ENCODE results near the gene BATF3. TPM values are rescaled to one million over a fixed set of nuclear protein-coding genes. Genes with fewer than 3 reads are reported as not detected.
A peak's percentile ranks its signal among the peaks of the same experiment; 100 is the strongest.
"Not testable (repeated sequence)": the region's sequence is repeated elsewhere in the genome, so short reads cannot be mapped to it uniquely, and the experiment has no call there.

BATF3 gene, protein sequence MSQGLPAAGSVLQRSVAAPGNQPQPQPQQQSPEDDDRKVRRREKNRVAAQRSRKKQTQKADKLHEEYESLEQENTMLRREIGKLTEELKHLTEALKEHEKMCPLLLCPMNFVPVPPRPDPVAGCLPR
- 1.4 TPM for total RNA-seq

DNA sequence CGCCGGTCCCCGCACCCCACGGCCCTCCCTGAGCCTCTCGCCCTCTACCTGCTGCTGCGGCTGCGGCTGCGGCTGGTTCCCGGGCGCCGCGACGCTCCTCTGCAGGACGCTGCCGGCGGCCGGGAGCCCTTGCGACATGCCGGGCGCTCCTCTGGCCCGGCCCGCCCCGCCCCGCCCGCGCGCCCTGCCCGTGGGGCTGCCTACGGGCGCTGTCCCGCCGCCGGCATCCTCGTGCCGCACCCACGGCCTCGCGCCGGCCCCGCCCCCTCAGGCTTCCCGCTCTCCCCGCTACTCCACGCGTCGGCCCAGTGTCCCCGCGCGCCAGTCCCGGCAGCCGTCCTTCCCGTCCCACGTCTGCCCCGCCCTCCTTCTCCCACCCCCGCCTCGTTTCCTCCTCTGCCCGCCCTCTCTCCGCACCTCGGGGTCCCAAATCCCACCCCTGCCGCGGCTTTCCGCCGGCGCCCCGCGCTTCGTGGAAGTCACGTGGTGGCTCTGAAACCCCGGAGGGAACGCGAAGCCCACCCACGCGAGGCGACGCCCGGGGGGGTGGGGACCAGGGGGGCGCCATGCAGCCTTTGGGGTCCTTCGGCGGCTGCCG lies at the start of gene BATF3:
Gene BATF3 (minus strand): TSS at position 216 of the 598 bp plus-strand sequence. CDS start 78 bp downstream, at position 138.
- H3K4me1 ChIP-seq (ENCODE audit: insufficient read depth, low read length), result peaks cover 27% of the 10 kb centered on the region
- H3K9me3 ChIP-seq (ENCODE audit: low read depth, low read length), result no peaks in the 10 kb centered on the region
- peaks cover 35% of the 10 kb centered on the region for H3K27me3 ChIP-seq (ENCODE audit: insufficient read depth, low read length)
- peak within 1 kb of the TSS; percentile 38 for H3K4me3 ChIP-seq (ENCODE audit: low read length)

- Histone ChIP-seq H3K4me3 (ENCODE audit: low read length) (no peak overlapping the region), H3K9me3 (ENCODE audit: low read depth, low read length) (no peaks in the 10 kb centered on the region), H3K27me3 (ENCODE audit: insufficient read depth, low read length) (no peaks in the 10 kb centered on the region), H3K4me1 (ENCODE audit: insufficient read depth, low read length) (peaks cover 13% of the 10 kb centered on the region)
Measured at GRCh38 chr1:212746546-212746945, 46.9 kb upstream of the BATF3 start.

GRCh38 chr1:212745303-212745702 lies 45.7 kb upstream of the BATF3 start:
- Histone ChIP-seq H3K27me3 (ENCODE audit: insufficient read depth, low read length) (no peaks in the 10 kb centered on the region), H3K4me3 (ENCODE audit: low read length) (no peak overlapping the region), H3K9me3 (ENCODE audit: low read depth, low read length) (no peaks in the 10 kb centered on the region), H3K4me1 (ENCODE audit: insufficient read depth, low read length) (peaks cover 8% of the 10 kb centered on the region)

DNA sequence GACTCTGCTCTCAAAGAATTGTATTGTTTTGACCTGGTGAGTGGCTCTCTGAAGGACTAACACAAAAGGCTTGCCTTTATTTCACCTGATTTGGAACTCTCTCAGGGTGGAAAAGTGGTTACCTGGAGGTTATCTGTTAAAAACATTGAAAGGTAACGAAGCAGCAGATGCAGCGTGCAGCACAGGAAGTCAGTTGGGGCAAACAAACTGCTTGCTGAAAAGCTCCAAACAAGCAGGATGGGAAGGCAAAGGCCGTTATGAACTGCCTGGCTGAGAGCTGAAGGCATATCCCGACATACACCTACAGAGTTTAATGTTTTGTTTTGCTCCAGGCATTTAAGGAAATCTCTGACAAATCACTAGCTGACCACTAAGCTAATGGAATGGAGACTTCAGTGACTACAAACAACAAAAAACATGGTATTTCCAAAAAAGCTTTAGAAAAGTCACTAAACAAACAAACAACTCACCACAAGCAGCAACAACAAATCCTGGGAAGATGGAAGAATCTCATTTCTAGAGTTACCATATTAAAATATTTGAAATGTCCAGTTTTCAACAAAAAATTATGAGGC lies 44.3 kb upstream of the BATF3 start:
- no peak overlapping the region for H3K4me3 ChIP-seq (ENCODE audit: low read length)
- H3K4me1 ChIP-seq (ENCODE audit: insufficient read depth, low read length), result no peaks in the 10 kb centered on the region
- H3K27me3 ChIP-seq (ENCODE audit: insufficient read depth, low read length), result no peaks in the 10 kb centered on the region
- H3K9me3 ChIP-seq (ENCODE audit: low read depth, low read length), result no peaks in the 10 kb centered on the region

DNA sequence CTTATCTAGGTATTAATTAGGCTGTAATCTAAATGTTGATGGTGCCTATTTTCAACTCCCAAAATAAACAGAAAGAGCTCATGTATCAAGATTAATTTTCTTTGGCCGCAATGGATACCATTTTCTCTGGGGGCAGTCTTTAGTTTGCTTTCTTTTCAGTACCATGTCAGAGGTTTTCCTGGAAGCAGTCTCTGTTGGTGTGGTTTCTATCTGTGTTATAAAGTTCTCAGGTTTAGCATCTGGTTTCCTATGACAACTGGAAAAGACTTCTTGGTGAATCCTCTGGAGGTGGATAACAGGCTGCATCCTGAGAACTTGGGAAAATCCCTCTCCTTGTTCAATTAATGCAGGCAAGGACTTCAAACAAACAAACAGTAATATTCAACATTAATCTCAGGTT lies 38.7 kb upstream of the BATF3 start:
- no peaks in the 10 kb centered on the region for H3K4me1 ChIP-seq (ENCODE audit: insufficient read depth, low read length)
- H3K9me3 ChIP-seq (ENCODE audit: low read depth, low read length), result no peaks in the 10 kb centered on the region
- no peaks in the 10 kb centered on the region for H3K27me3 ChIP-seq (ENCODE audit: insufficient read depth, low read length)
- H3K4me3 ChIP-seq (ENCODE audit: low read length), result no peak overlapping the region

DNA sequence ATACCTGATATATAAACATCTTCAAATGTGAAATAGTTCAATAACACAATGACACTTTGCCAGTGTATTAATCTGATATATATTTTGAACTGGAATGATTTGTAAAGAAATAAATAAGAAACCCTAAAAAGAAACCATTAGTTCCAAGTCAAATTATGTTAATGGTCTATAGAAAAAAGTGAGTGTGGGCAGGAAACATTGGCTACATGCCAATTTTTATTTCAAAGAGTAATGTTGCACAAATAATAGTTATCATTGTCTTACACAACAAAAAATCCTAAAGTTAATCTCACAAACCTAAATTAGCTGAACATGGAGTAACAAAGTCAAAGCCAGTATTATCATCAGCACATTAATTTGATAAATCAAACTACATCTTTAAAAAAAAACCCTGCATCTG lies 37.9 kb upstream of the BATF3 start:
- H3K27me3 ChIP-seq (ENCODE audit: insufficient read depth, low read length), result no peaks in the 10 kb centered on the region
- H3K9me3 ChIP-seq (ENCODE audit: low read depth, low read length), result no peaks in the 10 kb centered on the region
- no peaks in the 10 kb centered on the region for H3K4me1 ChIP-seq (ENCODE audit: insufficient read depth, low read length)
- H3K4me3 ChIP-seq (ENCODE audit: low read length), result no peak overlapping the region

GRCh38 chr1:212733109-212733508 lies 33.5 kb upstream of the BATF3 start:
- Histone ChIP-seq H3K4me1 (ENCODE audit: insufficient read depth, low read length) (no peaks in the 10 kb centered on the region), H3K9me3 (ENCODE audit: low read depth, low read length) (no peaks in the 10 kb centered on the region), H3K27me3 (ENCODE audit: insufficient read depth, low read length) (no peaks in the 10 kb centered on the region), H3K4me3 (ENCODE audit: low read length) (no peak overlapping the region)

- no peaks in the 10 kb centered on the region for H3K9me3 ChIP-seq (ENCODE audit: low read depth, low read length)
- H3K4me3 ChIP-seq (ENCODE audit: low read length), result no peak overlapping the region
- no peaks in the 10 kb centered on the region for H3K4me1 ChIP-seq (ENCODE audit: insufficient read depth, low read length)
- no peaks in the 10 kb centered on the region for H3K27me3 ChIP-seq (ENCODE audit: insufficient read depth, low read length)
Measured at GRCh38 chr1:212731630-212732029, 32.0 kb upstream of the BATF3 start.

GRCh38 chr1:212728606-212729005 lies 29.0 kb upstream of the BATF3 start:
- Histone ChIP-seq H3K4me1 (ENCODE audit: insufficient read depth, low read length) (no peaks in the 10 kb centered on the region), H3K27me3 (ENCODE audit: insufficient read depth, low read length) (no peaks in the 10 kb centered on the region), H3K9me3 (ENCODE audit: low read depth, low read length) (no peaks in the 10 kb centered on the region), H3K4me3 (ENCODE audit: low read length) (no peak overlapping the region)

GRCh38 chr1:212727386-212728181 lies 27.9 kb upstream of the BATF3 start:
- H3K4me1 ChIP-seq (ENCODE audit: insufficient read depth, low read length), result no peaks in the 10 kb centered on the region

GRCh38 chr1:212724679-212725078 lies 25.0 kb upstream of the BATF3 start:
- peaks cover 10% of the 10 kb centered on the region for H3K4me1 ChIP-seq (ENCODE audit: insufficient read depth, low read length)
- not testable (repeated sequence) for H3K4me3 ChIP-seq (ENCODE audit: low read length); H3K9me3 ChIP-seq (ENCODE audit: low read depth, low read length); H3K27me3 ChIP-seq (ENCODE audit: insufficient read depth, low read length)

More at GRCh38 chr1:212727386-212728181, 27.9 kb upstream of the BATF3 start:
- Histone ChIP-seq H3K4me3 (ENCODE audit: low read length) (no peak overlapping the region), H3K27me3 (ENCODE audit: insufficient read depth, low read length) (no peaks in the 10 kb centered on the region), H3K9me3 (ENCODE audit: low read depth, low read length) (no peaks in the 10 kb centered on the region)

- H3K4me3 ChIP-seq (ENCODE audit: low read length), result no peak overlapping the region
- H3K9me3 ChIP-seq (ENCODE audit: low read depth, low read length), result no peaks in the 10 kb centered on the region
- peaks cover 8% of the 10 kb centered on the region for H3K27me3 ChIP-seq (ENCODE audit: insufficient read depth, low read length)
- peaks cover 10% of the 10 kb centered on the region for H3K4me1 ChIP-seq (ENCODE audit: insufficient read depth, low read length)
Measured at GRCh38 chr1:212722270-212722957, 22.8 kb upstream of the BATF3 start.

GRCh38 chr1:212721388-212722247 lies 22.0 kb upstream of the BATF3 start:
- Histone ChIP-seq H3K4me1 (ENCODE audit: insufficient read depth, low read length) (peaks cover 10% of the 10 kb centered on the region), H3K27me3 (ENCODE audit: insufficient read depth, low read length) (peaks cover 8% of the 10 kb centered on the region), H3K9me3 (ENCODE audit: low read depth, low read length) (no peaks in the 10 kb centered on the region), H3K4me3 (ENCODE audit: low read length) (no peak overlapping the region)

DNA sequence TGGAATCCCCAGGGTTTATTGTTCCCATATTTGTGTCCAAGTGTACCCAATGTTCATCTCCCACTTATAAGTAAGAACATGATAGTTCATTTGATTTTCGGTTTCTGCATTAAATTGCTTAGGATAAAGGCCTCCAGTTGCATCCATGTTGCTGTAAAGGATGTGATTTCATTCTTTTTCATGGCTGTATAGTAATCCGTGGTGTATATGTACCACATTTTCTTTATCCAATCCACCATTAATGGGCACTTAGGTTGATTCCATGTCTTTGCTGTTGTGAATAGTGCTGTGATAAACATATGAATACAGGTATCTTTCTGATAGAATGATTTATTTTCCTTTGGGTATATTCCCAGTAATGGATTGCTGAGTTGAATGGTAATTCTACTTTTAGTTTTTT lies 20.0 kb upstream of the BATF3 start:
- H3K27me3 ChIP-seq (ENCODE audit: insufficient read depth, low read length), result peaks cover 16% of the 10 kb centered on the region
- H3K9me3 ChIP-seq (ENCODE audit: low read depth, low read length), result no peaks in the 10 kb centered on the region
- peaks cover 10% of the 10 kb centered on the region for H3K4me1 ChIP-seq (ENCODE audit: insufficient read depth, low read length)
- H3K4me3 ChIP-seq (ENCODE audit: low read length), result no peak overlapping the region

All from mononuclear cell (primary cell).